Measurements from ENCODE around the gene SEC61A1.
A peak's percentile ranks its signal among the peaks of the same experiment; 100 is the strongest.

SEC61A1 gene

GRCh38 chr3:128077202-128077624, 25.0 kb downstream of the SEC61A1 start:
- no peak for DNase-seq (ENCODE audit: low read depth, low spot score)
- ChIA-PET CTCF (interaction anchor here (1.1 to 5.4 kb wide), 7 partner anchors 10 to 531 kb away, joined by 3 to 40 read pairs (median 6); no protein-coding TSS in a partner anchor), POLR2A (interaction anchor here (0.7 kb wide), 1 partner anchor 47 kb away, joined by 3 read pairs; the partner anchor contains the start of gene RUVBL1)
- no peak for TF ChIP-seq CTCF (IDR thresholded peaks at IDR 0.05; ENCODE audit: insufficient read depth, low read length, missing control alignments)
- H3K4me3 ChIP-seq (ENCODE audit: low read depth, low read length) = no peak overlapping the region

- H3K4me3 ChIP-seq (ENCODE audit: low read depth, low read length) = no peak overlapping the region
- TF ChIP-seq CTCF (IDR thresholded peaks at IDR 0.05; ENCODE audit: insufficient read depth, low read length, missing control alignments) = no peak
- DNase-seq (ENCODE audit: low read depth, low spot score) = no peak
- CTCF ChIA-PET = interaction anchor here (1.1 to 5.4 kb wide), 7 partner anchors 11 to 531 kb away, joined by 3 to 40 read pairs (median 6); no protein-coding TSS in a partner anchor
- POLR2A ChIA-PET = no interaction called here
Observed at GRCh38 chr3:128077665-128078064, 25.4 kb downstream of the SEC61A1 start.

- ChIA-PET CTCF (interaction anchor here (0.7 to 5.4 kb wide), 8 partner anchors 12 to 530 kb away, joined by 3 to 40 read pairs (median 4); no protein-coding TSS in a partner anchor), POLR2A (no interaction called here)
- no peak for DNase-seq (ENCODE audit: low read depth, low spot score)
- TF ChIP-seq CTCF (IDR thresholded peaks at IDR 0.05; ENCODE audit: insufficient read depth, low read length, missing control alignments) = no peak
- H3K4me3 ChIP-seq (ENCODE audit: low read depth, low read length) = no peak overlapping the region
Observed at GRCh38 chr3:128078322-128078721, 26.1 kb downstream of the SEC61A1 start.

GRCh38 chr3:128078875-128079274, 26.6 kb downstream of the SEC61A1 start:
- H3K4me3 ChIP-seq (ENCODE audit: low read depth, low read length) = no peak overlapping the region
- no peak for DNase-seq (ENCODE audit: low read depth, low spot score)
- TF ChIP-seq CTCF (IDR thresholded peaks at IDR 0.05; ENCODE audit: insufficient read depth, low read length, missing control alignments) = no peak
- ChIA-PET POLR2A (no interaction called here), CTCF (interaction anchor here (0.7 to 5.4 kb wide), 4 partner anchors 12 to 383 kb away, joined by 3 to 40 read pairs (median 22); no protein-coding TSS in a partner anchor)

GRCh38 chr3:128079823-128080222, 27.6 kb downstream of the SEC61A1 start:
- ChIA-PET POLR2A (interaction anchor here (0.8 kb wide), 1 partner anchor 24 kb away, joined by 3 read pairs; no protein-coding TSS in a partner anchor), CTCF (interaction anchor here (0.7 to 5.4 kb wide), 9 partner anchors 9 to 529 kb away, joined by 3 to 40 read pairs (median 5); partner anchors contain the start of gene RUVBL1)
- H3K4me3 ChIP-seq (ENCODE audit: low read depth, low read length) = no peak overlapping the region
- no peak for TF ChIP-seq CTCF (IDR thresholded peaks at IDR 0.05; ENCODE audit: insufficient read depth, low read length, missing control alignments)
- DNase-seq (ENCODE audit: low read depth, low spot score) = no peak

- TF ChIP-seq CTCF (IDR thresholded peaks at IDR 0.05; ENCODE audit: insufficient read depth, low read length, missing control alignments) = no peak
- ChIA-PET CTCF (interaction anchor here (0.9 to 5.4 kb wide), 10 partner anchors 8 to 529 kb away, joined by 3 to 56 read pairs (median 5); partner anchors contain the start of gene RUVBL1), POLR2A (no interaction called here)
- no peak overlapping the region for H3K4me3 ChIP-seq (ENCODE audit: low read depth, low read length)
- peak; percentile 63 for DNase-seq (ENCODE audit: low read depth, low spot score)
Observed at GRCh38 chr3:128080323-128081080, 28.3 kb downstream of the SEC61A1 start.

Measured in AG04449 (cell line).